CD4-positive, alpha-beta T cell treated with Interleukin-4 for 1 hour (primary cell): ENCODE results near the gene GADL1.

Source experiments
- DNase-seq, 2 donors: peaks; one replicate each; pipeline ENCODE4 v3.0.0-alpha.2; 2020 to 2022

GADL1 gene

GRCh38 chr3:30873671-30874070, 20.8 kb downstream of the GADL1 start:
- DNase-seq, result no peak

- DNase-seq, result no peak
These were observed 21.6 kb downstream of the GADL1 start for GRCh38 chr3:30872879-30873278.

- DNase-seq, result no peak
These were observed 22.7 kb downstream of the GADL1 start for GRCh38 chr3:30871720-30872119.

DNA sequence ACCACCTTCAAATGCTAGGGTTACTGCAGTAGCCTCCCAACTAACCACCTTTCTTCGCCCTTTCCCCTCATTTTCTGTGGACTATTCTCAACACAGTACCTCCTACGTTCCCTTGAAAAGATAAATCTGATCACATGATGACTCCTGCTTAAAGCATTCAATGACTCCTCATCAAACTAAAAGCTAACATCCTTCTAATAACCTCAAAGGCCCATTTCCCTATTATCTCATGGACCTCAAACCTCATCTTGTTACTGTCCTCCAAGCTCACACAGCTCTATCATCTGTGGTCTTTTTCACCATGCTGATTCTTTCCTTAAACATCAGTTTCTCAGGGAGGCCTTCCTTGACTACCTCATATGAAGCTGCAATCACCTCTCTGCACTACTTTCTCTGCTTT, 29.6 kb downstream of the GADL1 start:
- DNase-seq, result no peak

GRCh38 chr3:30864132-30864531, 30.3 kb downstream of the GADL1 start:
- no peak for DNase-seq

GRCh38 chr3:30862004-30862403, 32.5 kb downstream of the GADL1 start:
- DNase-seq, result no peak

- DNase-seq, result no peak
These were observed 35.5 kb downstream of the GADL1 start for GRCh38 chr3:30858894-30859389.

- DNase-seq, result no peak
These were observed 38.8 kb downstream of the GADL1 start for GRCh38 chr3:30855400-30856292.

DNA sequence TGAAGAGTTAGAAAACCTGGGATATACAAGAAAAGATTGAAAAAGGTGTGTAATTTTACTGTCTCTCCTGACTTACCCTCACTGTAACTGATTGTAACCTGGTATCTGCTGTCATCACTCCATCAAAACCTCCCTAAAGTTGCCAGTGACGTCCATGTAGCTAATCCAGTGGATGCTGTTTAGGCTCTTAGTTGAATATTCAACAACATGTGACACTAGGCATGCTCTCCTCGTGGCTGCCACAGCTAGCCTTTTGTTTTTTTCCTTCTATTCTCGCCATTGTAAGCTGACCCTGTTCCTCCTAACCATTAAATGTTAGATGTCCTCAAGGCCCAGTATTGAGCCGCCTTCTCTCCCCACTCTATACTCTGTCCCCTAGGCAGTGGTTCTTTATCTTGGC, 41.6 kb downstream of the GADL1 start:
- DNase-seq, result no peak

GRCh38 chr3:30848087-30848779, 46.2 kb downstream of the GADL1 start:
- no peak for DNase-seq

GRCh38 chr3:30847592-30847991, 46.9 kb downstream of the GADL1 start:
- DNase-seq, result no peak

- no peak for DNase-seq
These were observed 48.9 kb downstream of the GADL1 start for GRCh38 chr3:30845606-30846005.

GRCh38 chr3:30843877-30844276, 50.6 kb downstream of the GADL1 start:
- no peak for DNase-seq

DNA sequence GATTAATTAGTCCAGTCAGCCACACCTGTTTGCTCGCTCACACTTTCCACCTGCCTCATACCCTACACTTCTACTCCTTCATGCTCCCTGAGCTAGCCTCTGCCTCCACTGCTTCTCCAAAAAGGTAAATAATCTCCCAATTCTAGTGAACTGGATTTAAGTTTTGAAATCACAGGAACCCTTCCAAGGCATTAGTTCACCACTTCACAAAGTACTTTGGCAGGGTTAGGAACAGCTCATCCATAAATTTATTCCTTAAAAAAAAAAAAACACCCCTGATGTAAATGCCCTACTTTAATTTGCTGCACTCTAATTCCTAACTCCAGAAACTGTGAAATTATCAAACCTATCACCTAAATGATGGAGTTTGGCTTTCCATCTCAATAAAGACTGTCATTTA, 58.3 kb downstream of the GADL1 start:
- DNase-seq, result no peak

GRCh38 chr3:30835667-30836066, 58.8 kb downstream of the GADL1 start:
- no peak for DNase-seq

DNA sequence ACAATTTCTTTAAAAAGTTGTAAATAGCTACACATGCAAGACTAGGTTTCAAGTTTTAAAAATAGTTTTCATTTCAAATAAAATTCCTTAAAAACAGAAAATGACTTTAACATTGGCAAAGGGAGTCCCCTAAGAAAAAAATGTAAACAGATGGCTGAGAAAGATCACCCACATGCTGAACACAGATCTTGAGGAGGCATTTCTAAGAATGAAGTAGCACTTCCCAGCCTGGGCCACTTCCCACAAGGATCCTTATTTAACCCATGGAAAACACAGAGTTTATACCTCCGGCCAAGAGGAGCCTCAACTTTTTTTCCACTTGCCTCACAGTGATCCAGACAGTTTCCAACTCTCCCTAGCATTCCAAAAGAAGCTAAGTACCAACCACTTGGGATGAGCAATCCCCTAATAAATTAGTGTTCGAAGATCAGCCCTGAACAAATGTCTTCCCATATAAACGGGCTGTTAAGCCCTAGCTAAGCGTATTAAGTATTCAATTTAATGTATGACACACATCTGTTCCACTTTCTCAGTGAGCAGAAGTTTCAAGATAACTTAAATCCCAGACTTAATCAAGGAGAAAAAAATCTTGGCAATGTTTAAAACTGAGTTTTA, 61.4 kb downstream of the GADL1 start:
- DNase-seq, result no peak

- DNase-seq, result no peak
These were observed 67.4 kb downstream of the GADL1 start for GRCh38 chr3:30827080-30827479.

GRCh38 chr3:30826531-30826942, 67.9 kb downstream of the GADL1 start:
- DNase-seq, result no peak

GRCh38 chr3:30819067-30819798, 75.2 kb downstream of the GADL1 start:
- DNase-seq, result no peak

DNA sequence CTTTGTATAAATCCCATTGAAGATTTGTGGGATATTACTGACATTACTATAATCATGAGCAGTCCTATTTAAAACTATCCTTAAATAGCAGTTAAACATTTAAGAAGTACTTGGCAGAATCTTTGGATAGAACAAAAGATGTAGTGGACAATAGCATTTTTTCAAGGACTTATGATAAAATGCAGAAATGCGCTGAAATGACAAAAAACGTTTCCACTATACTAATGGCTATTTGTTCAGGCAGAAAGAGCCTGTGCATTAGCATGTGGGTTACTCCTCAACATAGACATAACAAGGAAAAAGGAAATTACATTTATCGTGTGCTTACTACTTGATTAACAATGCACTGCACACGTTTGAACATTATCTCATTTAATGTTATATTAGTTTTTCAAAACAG, 80.7 kb downstream of the GADL1 start:
- no peak for DNase-seq

GRCh38 chr3:30811151-30811795, 83.2 kb downstream of the GADL1 start:
- no peak for DNase-seq

DNA sequence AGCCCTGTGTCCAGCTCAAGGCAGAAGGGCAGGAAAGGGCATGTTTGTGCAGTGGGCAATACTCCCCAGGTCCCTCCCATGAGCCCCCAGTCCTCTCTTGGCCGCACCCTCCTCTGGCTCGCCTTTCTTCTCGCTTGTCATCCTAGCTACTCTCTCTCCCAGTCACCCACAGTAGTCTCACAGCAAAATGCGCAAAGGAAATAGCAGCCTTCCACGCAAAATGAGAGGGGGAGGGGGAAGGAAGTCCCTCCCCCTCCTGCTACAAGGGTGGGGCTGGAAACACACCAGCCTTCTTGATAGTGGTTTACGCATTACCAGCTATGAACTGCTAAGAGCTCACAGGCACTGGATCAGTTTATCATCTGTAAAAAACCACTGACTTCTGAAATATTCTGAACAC, 83.8 kb downstream of the GADL1 start:
- peak; percentile 3 to 19 for DNase-seq
